Glomerular visceral epithelial cell (primary cell): ENCODE data around the gene ITGA4.
"Not testable (repeated sequence)": the region's sequence is repeated elsewhere in the genome, so short reads cannot be mapped to it uniquely, and the experiment has no call there.

Experiments
- DNase-seq: peaks from one replicate; pipeline ENCODE4 v3.0.0-alpha.2; 2016; ENCODE audit errors: extremely low spot score

The ITGA4 gene

DNA sequence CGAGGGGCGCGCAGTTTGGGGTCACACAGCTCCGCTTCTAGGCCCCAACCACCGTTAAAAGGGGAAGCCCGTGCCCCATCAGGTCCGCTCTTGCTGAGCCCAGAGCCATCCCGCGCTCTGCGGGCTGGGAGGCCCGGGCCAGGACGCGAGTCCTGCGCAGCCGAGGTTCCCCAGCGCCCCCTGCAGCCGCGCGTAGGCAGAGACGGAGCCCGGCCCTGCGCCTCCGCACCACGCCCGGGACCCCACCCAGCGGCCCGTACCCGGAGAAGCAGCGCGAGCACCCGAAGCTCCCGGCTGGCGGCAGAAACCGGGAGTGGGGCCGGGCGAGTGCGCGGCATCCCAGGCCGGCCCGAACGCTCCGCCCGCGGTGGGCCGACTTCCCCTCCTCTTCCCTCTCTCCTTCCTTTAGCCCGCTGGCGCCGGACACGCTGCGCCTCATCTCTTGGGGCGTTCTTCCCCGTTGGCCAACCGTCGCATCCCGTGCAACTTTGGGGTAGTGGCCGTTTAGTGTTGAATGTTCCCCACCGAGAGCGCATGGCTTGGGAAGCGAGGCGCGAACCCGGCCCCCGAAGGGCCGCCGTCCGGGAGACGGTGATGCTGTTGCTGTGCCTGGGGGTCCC lies at the start of gene ITGA4:
Gene ITGA4 (plus strand): TSS at position 266 of the 620 bp plus-strand sequence. CDS start 269 bp downstream, at position 535.
- peak; percentile 78 for DNase-seq

DNA sequence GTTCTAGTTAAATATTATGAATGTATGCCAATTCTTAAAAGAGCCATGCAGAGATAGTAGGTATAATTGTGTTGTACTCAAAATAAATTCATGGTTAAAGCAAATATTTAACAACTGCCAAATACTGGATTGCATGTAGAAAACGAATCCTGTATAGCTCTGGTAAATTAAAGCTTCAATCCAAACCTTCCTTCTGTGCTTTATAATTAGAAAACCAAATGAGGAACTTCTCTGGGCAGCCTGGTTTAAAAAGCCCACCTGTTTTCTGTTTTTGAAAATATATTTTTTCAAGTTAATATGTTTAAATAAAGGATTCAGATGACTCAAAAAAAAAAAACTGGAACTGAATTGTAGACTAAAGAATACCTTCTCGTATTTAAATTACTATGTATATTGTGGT lies 48.3 kb upstream of the ITGA4 start:
- DNase-seq, result no peak

DNA sequence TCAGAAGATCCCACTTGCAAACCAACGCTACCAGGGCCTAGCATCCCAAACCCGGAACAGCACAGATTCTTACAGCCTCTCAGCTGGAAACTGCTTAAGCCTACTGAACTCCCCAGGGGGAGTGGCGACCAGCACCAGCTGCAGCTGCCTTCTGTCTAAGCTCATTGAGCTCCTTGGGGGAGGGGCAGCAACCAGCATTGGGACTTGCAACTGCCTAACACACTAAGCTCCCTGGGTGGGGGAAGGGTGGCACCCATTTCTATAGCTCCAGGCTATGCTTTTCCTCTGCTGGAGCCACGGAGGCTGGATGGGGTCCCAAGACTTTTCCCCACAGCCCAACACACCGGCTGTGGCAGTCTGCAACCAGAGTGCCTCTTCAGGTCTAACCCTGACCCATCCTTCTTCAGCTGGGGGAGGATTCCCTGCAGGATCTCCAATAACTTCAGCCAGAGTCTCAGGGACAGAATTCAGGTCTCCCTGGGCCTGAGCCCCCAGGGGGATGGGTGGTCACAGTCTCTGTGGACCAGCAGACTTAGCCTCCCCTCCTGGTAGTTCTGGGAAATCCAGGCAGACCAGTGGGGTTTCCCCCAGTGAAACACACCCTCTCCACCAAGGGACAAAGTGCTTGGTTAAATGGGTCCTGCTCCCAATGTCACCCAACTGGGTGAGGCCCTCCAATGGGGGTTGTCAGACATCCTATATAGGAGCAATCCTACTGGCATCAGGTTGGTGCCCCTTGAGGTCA lies 45.9 kb upstream of the ITGA4 start:
- no peak for DNase-seq

GRCh38 chr2:181419129-181419855 lies 37.9 kb upstream of the ITGA4 start:
- DNase-seq, result no peak

GRCh38 chr2:181420259-181421130 lies 36.7 kb upstream of the ITGA4 start:
- no peak for DNase-seq

DNA sequence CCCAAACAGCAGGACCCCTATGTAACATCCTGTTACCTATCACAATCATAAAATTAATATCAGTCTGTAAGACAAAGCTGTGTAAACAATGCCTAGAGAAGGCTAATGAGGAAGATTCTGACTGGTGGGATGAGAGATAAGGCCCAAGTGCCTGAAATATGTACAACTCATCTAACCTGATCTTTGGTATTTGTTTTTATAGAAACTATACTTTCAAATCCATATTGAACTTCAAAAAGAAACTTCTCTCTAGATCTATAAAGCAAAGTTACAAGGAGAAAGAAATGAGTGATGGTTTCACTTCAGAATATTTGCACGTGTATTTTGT lies 36.1 kb upstream of the ITGA4 start:
- no peak for DNase-seq

DNA sequence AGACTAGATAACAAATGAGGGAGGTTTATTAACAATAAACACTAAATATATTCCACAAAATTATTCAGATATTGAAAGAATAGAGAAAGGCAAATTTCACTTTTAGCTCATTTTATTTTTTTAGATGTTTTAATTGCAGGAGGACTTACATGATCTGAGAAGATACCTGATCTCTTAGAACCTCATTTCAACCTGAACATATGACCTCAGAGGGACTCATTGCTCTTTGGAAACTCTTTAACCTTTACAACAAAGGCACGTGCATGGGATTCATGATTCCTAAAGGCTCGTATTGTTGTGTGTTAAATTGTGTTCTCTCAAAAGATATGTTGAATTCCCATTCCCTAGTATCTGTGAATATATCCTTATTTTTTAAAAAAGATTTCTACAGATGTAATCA lies 35.7 kb upstream of the ITGA4 start:
- no peak for DNase-seq

DNA sequence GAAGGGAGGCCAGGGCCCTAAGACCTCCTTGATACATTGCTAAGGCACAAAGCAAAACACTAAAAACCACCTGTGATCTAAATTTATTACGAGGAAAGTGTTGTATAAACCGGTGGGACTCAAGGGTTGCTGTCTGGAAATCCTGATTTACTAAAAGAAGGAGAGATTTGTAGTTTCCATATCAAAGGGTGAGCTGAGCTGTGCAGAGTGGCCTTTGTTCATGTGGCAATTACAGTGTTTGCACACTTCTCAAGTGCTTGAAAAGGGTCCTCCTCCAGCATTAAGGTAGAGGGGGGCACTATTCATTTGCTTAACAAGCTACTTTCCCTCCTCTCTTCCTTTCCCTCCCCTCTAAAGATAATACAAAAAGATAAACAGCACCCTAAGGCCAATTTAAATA lies 30.5 kb upstream of the ITGA4 start:
- no peak for DNase-seq

DNA sequence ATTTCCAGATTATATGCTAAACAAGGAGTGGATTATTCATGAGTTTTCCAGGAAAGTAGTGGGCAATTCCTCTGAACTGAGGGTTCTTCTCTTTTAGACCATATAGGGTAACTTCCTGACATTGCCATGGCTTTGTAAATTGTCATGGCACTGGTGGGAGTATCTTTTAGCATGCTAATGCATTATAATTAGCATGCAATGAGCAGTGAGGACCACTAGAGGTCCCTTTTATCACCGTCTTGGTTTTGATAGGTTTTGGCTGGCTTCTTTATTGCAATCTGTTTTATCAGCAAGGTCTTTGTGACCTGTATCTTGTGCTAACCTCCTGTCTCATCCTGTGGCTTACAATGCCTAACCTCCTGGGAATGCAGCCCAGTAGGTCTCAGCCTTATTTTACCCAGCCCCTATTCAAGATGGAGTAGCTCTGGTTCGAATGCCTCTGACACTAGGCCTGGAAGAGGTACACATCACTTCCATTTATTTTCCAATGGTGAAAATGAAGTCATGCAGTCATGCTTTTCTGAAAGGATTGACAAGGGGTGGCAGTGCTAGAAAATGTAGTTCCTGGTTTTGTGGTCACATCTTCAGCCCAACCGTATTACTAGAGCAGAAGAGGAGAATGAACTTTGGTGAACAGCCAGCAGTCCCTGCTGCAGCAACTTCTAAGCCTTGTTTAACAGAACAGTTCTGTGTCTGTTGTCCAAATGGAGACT lies 26.6 kb upstream of the ITGA4 start:
- no peak for DNase-seq

DNA sequence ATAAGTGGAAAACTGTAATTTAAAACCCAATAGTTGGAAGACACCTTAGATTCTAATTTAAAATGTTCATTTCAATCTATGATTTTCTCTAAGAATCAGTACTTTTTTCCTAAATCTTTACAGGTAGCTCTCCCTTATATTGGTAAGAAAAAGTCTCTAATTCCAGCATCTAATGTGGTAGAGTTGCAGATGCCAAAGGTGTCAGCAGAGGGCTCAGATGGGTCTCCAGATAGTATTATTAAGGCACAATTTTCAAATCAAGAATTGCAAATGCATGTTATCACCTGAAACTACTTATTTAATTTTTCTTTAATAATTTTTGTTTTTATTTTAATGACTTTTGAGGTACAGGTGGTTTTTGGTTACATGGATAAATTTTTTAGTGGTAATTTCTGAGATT lies 25.5 kb upstream of the ITGA4 start:
- DNase-seq, result no peak

DNA sequence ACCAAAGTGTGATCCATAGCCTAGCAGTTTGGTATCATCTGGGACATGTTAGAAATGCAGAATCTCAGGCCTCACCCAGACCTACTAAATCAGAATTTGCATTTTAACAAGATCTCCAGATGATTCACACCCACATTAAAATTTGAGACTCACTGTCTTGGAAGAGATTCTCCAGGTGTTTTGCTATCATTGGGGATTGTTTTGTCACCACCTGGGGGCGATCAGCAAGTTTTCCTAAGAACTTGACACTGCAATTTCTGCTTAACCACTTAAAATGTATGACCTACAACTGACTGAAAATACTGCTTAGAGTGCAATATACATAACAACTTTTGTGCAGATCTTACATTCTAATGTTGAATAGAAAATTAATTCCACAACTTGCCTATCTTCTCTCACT lies 18.9 kb upstream of the ITGA4 start:
- no peak for DNase-seq

DNA sequence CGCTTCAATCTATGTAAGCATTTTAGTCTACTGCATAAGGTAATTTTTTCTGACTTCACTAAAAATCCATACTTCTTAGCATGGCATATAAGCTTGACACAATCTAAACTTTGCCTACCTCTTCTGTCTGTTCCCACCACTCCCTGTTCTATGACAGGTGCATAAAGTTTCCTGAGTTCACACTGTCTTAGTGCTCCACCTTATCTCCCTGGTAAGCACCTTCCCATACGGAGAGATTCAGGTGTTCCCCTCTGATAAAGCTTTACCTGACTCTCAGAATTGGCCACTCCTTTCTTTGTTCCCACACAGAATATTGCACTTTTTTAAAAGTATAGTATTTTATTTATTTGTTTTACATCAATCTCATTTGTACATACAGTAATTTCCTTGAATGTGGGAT lies 16.8 kb upstream of the ITGA4 start:
- DNase-seq, result no peak

DNA sequence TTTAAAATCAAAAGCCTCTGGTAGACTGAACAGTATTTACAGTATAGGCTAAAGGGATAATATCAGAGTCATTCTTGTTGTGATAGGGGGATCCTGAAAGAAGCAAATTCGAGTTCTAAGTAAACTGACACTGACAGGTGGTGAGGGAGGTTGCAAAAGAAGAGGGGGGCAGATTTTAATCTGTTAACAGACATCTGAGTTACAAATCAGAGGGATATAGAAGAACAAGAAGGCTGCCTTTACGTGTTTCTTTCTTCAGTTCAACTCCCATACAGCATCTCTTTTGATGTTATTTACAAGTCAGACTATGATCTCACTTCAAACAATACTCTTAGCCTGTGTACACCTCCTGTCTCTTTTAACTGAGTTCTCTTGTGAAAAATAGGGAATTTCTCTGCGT lies 16.3 kb upstream of the ITGA4 start:
- DNase-seq, result no peak

GRCh38 chr2:181441670-181442069 lies 15.5 kb upstream of the ITGA4 start:
- DNase-seq, result no peak

DNA sequence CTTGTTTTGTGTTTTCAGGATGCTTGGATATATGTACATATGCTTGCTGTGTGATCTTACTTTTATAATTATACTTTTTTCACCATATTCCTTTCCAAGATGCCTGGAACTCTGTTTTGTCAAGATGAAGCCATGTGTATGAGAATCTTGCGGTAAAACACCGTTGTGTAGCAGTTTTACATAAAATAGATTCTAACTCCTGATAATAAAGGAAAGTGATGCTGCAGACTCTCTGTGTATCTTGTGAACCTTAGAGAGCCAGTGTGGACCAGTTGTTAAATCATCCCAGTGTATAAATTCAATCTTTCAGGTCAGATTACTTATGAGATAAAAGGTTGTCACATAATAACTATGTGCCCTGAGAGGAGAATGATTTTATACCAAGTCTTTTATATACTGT lies 12.5 kb upstream of the ITGA4 start:
- DNase-seq, result no peak

GRCh38 chr2:181446985-181447384 lies 10.2 kb upstream of the ITGA4 start:
- DNase-seq, result no peak

- DNase-seq, result not testable (repeated sequence)
These were observed 7.9 kb upstream of the ITGA4 start for GRCh38 chr2:181449278-181449677.

GRCh38 chr2:181454686-181455450 lies 2.3 kb upstream of the ITGA4 start:
- DNase-seq, result no peak

DNA sequence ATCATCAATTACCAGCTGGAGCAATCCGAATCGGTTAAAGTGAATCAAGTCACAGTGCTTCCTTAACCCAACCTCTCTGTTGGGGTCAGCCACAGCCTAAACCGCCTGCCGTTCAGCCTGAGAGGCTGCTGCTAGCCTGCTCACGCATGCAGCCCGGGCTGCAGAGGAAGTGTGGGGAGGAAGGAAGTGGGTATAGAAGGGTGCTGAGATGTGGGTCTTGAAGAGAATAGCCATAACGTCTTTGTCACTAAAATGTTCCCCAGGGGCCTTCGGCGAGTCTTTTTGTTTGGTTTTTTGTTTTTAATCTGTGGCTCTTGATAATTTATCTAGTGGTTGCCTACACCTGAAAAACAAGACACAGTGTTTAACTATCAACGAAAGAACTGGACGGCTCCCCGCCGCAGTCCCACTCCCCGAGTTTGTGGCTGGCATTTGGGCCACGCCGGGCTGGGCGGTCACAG lies 496 bp upstream of the ITGA4 start:
- DNase-seq, result peak; percentile 37

- peak; percentile 27 for DNase-seq
These were observed 697 bp downstream of the ITGA4 start for GRCh38 chr2:181457741-181458425.
